GM12891 (cell line): ENCODE measurements around the gene SAMHD1.

ENCODE experiments used
- POLR2A ChIP-seq: IDR thresholded peaks from 2 replicates; pipeline ENCODE4 v1.6.1; 2011; ENCODE audit warnings: low read depth, low read length, control low read depth
- POLR2AphosphoS5 ChIP-seq: IDR thresholded peaks from 2 replicates; pipeline ENCODE4 v1.6.1; 2011; ENCODE audit warnings: low read depth, low read length, control low read depth
- SPI1 ChIP-seq: IDR thresholded peaks from 2 replicates; pipeline ENCODE4 v1.6.1; 2011; ENCODE audit warnings: low read depth, low read length, control low read depth
- TAF1 ChIP-seq: IDR thresholded peaks from 2 replicates; pipeline ENCODE4 v1.6.1; 2011; ENCODE audit warnings: low read depth, low read length, control low read depth

- TF ChIP-seq TAF1 (no peak), POLR2A (no peak), SPI1 (no peak), POLR2AphosphoS5 (no peak)
These were observed 21.8 kb downstream of the SAMHD1 start for GRCh38 chr20:36929691-36930090.
